ENCODE results near the gene POLR1G.

- TF ChIP-seq CTCF (conservative IDR thresholded peaks at IDR 0.05; ENCODE audit: low read depth, low read length) (no peak), EZH2 (IDR thresholded peaks at IDR 0.05; ENCODE audit: low read length, unreplicated experiment) (no peak)
These were observed 45.5 kb downstream of the POLR1G start for GRCh38 chr19:45451850-45452387.
